ENCODE results near the gene NECAB3.

The NECAB3 gene

DNA sequence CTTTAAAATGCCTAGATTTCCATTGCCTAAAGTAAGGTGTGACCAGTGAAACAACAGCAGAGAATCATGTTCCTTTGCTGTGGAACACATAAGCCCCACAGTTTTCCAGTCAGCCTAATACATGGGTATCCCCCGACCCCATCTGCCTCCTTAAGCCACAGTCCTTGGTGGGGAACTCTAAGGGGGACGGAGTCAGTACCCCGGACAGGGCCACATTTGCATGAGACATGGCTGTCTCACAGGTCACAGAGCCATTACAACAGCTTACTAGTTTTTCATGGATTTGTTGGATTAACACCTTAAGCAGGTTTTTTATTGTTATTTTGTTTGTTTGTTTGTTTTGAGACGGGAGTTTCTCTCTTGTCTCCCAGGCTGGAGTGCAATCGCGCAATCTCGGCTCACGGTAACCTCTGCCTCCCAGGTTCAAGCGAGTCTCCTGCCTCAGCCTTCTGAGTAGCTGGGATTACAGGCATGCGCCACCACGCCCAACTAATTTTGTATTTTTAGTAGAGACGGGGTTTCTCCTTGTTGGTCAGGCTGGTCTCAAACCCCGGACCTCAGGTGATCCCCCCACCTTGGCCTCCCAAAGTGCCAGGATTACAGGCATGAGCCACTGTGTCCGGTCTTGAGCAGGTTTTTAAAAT is 27.1 kb downstream of the NECAB3 start:
- TF ChIP-seq, protein P1, sequence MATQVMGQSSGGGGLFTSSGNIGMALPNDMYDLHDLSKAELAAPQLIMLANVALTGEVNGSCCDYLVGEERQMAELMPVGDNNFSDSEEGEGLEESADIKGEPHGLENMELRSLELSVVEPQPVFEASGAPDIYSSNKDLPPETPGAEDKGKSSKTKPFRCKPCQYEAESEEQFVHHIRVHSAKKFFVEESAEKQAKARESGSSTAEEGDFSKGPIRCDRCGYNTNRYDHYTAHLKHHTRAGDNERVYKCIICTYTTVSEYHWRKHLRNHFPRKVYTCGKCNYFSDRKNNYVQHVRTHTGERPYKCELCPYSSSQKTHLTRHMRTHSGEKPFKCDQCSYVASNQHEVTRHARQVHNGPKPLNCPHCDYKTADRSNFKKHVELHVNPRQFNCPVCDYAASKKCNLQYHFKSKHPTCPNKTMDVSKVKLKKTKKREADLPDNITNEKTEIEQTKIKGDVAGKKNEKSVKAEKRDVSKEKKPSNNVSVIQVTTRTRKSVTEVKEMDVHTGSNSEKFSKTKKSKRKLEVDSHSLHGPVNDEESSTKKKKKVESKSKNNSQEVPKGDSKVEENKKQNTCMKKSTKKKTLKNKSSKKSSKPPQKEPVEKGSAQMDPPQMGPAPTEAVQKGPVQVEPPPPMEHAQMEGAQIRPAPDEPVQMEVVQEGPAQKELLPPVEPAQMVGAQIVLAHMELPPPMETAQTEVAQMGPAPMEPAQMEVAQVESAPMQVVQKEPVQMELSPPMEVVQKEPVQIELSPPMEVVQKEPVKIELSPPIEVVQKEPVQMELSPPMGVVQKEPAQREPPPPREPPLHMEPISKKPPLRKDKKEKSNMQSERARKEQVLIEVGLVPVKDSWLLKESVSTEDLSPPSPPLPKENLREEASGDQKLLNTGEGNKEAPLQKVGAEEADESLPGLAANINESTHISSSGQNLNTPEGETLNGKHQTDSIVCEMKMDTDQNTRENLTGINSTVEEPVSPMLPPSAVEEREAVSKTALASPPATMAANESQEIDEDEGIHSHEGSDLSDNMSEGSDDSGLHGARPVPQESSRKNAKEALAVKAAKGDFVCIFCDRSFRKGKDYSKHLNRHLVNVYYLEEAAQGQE (IDR thresholded peaks at IDR 0.05; ENCODE audit: low read depth), result peak; percentile 78

DNA sequence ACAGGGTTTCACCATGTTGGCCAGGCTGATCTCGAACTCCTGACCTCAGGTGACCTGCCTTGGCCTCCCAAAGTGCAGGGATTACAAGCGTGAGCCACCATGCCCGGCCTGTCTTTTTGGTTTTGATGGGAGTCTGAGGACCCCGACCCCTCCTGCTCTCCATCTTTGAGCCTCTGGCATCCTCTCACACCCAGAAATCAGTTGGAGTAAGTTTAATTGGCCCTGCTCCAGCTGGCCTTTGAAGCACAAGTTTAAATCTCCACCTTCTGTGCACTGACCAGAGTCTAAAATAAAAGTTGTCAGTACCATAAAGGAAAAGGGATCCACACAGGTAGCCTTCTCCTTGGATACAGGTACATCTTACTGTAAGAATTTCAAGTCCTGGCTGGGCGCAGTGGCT is 28.0 kb downstream of the NECAB3 start:
- TF ChIP-seq YY1 (IDR thresholded peaks at IDR 0.05; ENCODE audit: low read depth), result no peak
- no peak for TF ChIP-seq ZBTB7A (IDR thresholded peaks at IDR 0.05; ENCODE audit: low read depth)
- no peak for TF ChIP-seq TAF1 (IDR thresholded peaks at IDR 0.05; ENCODE audit: low read depth)
- TF ChIP-seq, protein P2, sequence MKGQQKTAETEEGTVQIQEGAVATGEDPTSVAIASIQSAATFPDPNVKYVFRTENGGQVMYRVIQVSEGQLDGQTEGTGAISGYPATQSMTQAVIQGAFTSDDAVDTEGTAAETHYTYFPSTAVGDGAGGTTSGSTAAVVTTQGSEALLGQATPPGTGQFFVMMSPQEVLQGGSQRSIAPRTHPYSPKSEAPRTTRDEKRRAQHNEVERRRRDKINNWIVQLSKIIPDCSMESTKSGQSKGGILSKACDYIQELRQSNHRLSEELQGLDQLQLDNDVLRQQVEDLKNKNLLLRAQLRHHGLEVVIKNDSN (IDR thresholded peaks at IDR 0.05), result no peak
- TF ChIP-seq NFIC (IDR thresholded peaks at IDR 0.05), result no peak
- TF ChIP-seq, protein P1 (IDR thresholded peaks at IDR 0.05; ENCODE audit: low read depth), result no peak

DNA sequence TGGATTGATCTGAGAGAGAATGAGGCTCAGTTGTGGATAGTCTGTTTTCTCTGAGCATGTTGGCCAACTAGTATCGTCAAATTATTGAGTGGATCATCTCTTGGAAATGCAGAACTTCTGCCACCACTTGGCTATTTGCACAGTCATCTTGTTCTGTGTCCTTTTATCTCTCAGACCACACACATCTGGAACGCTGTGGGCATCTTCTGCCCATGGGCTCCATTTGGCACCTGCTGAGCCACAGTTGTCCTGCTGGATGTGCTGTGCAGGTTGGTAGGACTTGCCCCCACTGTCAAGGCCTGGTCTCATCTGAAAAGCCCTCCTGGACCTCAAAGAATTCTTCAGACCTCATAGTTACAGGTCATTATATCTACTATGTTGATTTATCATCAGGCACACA is 28.8 kb downstream of the NECAB3 start:
- TF ChIP-seq, protein P3, sequence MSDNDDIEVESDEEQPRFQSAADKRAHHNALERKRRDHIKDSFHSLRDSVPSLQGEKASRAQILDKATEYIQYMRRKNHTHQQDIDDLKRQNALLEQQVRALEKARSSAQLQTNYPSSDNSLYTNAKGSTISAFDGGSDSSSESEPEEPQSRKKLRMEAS (IDR thresholded peaks at IDR 0.05), result no peak
- TF ChIP-seq RAD21 (IDR thresholded peaks at IDR 0.05; ENCODE audit: low read depth) (no peak), CEBPB (IDR thresholded peaks at IDR 0.05) (no peak), CREB1 (IDR thresholded peaks at IDR 0.05; ENCODE audit: low read depth) (no peak), EP300 (IDR thresholded peaks at IDR 0.05; ENCODE audit: borderline replicate concordance) (no peak)

DNA sequence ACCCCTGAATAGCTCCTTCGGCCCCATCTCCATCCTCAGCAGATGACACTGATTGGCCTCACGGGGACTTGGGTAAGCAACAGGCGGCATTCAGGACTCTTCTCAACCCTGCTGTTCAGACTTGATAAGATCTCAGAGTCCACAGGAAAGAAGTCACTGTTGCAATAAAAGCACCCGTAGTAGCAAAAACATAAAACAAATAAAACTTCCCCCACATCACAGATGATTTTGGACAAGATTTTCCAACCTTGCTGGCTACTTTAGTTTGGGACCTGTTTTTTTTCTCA is 29.2 kb downstream of the NECAB3 start:
- TF ChIP-seq, protein P1 (IDR thresholded peaks at IDR 0.05; ENCODE audit: low read depth), result no peak
- TF ChIP-seq CEBPB (IDR thresholded peaks at IDR 0.05) (no peak), YY1 (IDR thresholded peaks at IDR 0.05; ENCODE audit: low read depth) (no peak), NFIC (IDR thresholded peaks at IDR 0.05) (no peak), EP300 (IDR thresholded peaks at IDR 0.05; ENCODE audit: borderline replicate concordance) (no peak), TEAD4 (IDR thresholded peaks at IDR 0.05) (no peak)
- TF ChIP-seq, protein P2 (IDR thresholded peaks at IDR 0.05), result no peak
- TF ChIP-seq, protein P3 (IDR thresholded peaks at IDR 0.05), result no peak

DNA sequence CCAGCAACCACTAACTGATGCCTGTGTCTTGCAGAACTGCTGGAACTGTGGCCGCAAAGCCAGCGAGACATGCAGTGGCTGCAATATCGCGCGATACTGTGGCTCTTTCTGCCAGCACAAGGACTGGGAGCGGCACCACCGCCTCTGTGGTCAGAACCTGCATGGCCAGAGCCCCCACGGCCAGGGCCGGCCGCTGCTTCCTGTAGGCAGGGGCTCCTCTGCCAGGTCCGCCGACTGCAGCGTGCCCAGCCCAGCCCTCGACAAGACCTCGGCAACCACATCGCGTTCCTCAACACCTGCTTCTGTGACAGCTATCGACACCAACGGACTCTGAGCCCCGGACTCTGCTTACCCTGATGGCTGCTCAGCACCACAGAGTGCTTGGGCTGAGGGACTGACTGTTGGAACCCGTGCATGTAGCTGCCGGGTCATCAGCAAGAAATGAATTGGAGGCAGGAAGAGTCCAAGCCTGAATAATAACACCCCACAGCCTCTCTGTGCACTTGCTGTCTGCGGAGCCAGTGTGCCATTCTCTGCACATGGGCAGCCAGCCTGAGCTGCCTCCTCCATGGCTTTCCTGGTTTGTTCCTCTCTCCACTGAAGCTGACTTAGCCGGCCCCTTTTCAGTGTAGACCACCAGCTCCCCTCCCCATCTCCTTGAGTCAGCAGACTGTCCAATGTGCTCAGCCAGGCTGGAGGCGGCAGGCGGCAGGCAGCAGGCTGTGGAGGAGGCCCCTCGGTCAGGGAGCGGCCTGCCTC is 29.7 kb downstream of the NECAB3 start:
- TF ChIP-seq, protein P3 (IDR thresholded peaks at IDR 0.05), result no peak
- TF ChIP-seq CREB1 (IDR thresholded peaks at IDR 0.05; ENCODE audit: low read depth) (no peak), YY1 (IDR thresholded peaks at IDR 0.05; ENCODE audit: low read depth) (no peak), ZBTB7A (IDR thresholded peaks at IDR 0.05; ENCODE audit: low read depth) (no peak), TAF1 (IDR thresholded peaks at IDR 0.05; ENCODE audit: low read depth) (no peak)
- TF ChIP-seq, protein P1 (IDR thresholded peaks at IDR 0.05; ENCODE audit: low read depth), result no peak

All from Ishikawa (cell line).